ENCODE measurements around the gene LIPC.

DNA sequence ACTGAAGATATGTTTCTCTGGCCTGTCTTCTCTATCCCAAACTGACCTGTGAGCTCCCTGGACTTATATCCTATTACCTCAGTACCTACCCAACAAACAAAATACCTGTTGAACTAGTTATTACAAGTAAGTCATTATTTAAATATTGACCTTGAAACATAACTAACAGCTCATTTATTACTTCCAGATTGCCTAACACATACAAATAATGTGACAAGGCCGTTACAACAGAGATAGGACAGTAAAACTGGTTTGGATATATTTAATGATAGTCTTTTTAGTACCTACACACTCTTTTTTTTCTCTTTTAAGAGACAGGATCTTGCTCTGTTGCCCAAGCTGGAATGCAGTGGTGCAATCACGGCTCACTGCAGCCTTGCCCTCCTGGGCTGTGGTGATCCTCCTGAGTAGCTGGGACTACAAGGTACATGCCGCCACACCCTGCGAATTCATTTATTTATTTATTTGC, 172.7 kb downstream of the LIPC start:
- TF ChIP-seq, protein P1, sequence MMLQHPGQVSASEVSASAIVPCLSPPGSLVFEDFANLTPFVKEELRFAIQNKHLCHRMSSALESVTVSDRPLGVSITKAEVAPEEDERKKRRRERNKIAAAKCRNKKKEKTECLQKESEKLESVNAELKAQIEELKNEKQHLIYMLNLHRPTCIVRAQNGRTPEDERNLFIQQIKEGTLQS (CRISPR knock-in tag; conservative IDR thresholded peaks at IDR 0.05), result no peak
- TF ChIP-seq, protein P2, sequence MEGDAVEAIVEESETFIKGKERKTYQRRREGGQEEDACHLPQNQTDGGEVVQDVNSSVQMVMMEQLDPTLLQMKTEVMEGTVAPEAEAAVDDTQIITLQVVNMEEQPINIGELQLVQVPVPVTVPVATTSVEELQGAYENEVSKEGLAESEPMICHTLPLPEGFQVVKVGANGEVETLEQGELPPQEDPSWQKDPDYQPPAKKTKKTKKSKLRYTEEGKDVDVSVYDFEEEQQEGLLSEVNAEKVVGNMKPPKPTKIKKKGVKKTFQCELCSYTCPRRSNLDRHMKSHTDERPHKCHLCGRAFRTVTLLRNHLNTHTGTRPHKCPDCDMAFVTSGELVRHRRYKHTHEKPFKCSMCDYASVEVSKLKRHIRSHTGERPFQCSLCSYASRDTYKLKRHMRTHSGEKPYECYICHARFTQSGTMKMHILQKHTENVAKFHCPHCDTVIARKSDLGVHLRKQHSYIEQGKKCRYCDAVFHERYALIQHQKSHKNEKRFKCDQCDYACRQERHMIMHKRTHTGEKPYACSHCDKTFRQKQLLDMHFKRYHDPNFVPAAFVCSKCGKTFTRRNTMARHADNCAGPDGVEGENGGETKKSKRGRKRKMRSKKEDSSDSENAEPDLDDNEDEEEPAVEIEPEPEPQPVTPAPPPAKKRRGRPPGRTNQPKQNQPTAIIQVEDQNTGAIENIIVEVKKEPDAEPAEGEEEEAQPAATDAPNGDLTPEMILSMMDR (IDR thresholded peaks at IDR 0.05), result no peak
